HuH-7.5 (cell line): ENCODE measurements around the gene SPANXA1.
"Not testable (repeated sequence)": the region's sequence is repeated elsewhere in the genome, so short reads cannot be mapped to it uniquely, and the experiment has no call there.

ENCODE experiments used
- DNase-seq: peaks from one replicate; pipeline ENCODE4 v3.0.0; 2011; ENCODE audit warnings: low spot score

Gene SPANXA1

GRCh38 chrX:141584638-141585037 is at the start of gene SPANXA1:
Gene SPANXA1 (minus strand): TSS chrX:141584738. CDS start chrX:141584678, 60 bp downstream.
- not testable (repeated sequence) for DNase-seq

- DNase-seq = no peak
These were observed 47.6 kb upstream of the SPANXA1 start for GRCh38 chrX:141632124-141632523.

GRCh38 chrX:141619336-141619735 is 34.8 kb upstream of the SPANXA1 start:
- DNase-seq = no peak

GRCh38 chrX:141609111-141609510 is 24.6 kb upstream of the SPANXA1 start:
- no peak for DNase-seq

GRCh38 chrX:141589408-141589807 is 4.9 kb upstream of the SPANXA1 start, which contains the start of gene SPANXA2:
Gene SPANXA2 (plus strand): TSS chrX:141589708. CDS start chrX:141589768, 60 bp downstream.
- not testable (repeated sequence) for DNase-seq

- not testable (repeated sequence) for DNase-seq
These were observed 42.0 kb downstream of the SPANXA1 start for GRCh38 chrX:141542551-141542950.
